Measurements from ENCODE around the gene PM20D1. TPM values are rescaled to one million over a fixed set of nuclear protein-coding genes. Genes with fewer than 3 reads are reported as not detected.

The PM20D1 gene
- total and polyA plus RNA-seq, 2 donors from 2014 or later: 0.69 to 1.6 TPM

- TF ChIP-seq CTCF (IDR thresholded peaks at IDR 0.05; ENCODE audit: borderline replicate concordance, extremely low read depth, insufficient read depth): peak; percentile 10
- intact Hi-C loops (cut with DNase I): no loop called here
- Histone ChIP-seq H3K27me3 (ENCODE audit: control insufficient read depth, insufficient read depth, low read length) (no peaks in the 10 kb centered on the region), H3K9me3 (ENCODE audit: control insufficient read depth in 2 of 3, insufficient read depth in 1 of 3, low read length in 3 of 3) (no peaks in the 10 kb centered on the region), H3K36me3 (ENCODE audit: control insufficient read depth in 2 of 3, insufficient read depth in 3 of 3, low read length in 3 of 3) (peaks cover 0 to 4% (median 0%) of the 10 kb centered on the region in 3 donors), H3K27ac (ENCODE audit: low read depth in 2 of 2, low read length in 2 of 2) (no peak overlapping the region), H3K9ac (ENCODE audit: low read length in 3 of 3) (peak overlapping the region in 1 of 3 donors; percentile 26), H3K4me3 (ENCODE audit: low read length in 3 of 3) (peak overlapping the region in 1 of 3 donors; percentile 92), H3K4me1 (ENCODE audit: control insufficient read depth in 2 of 3, insufficient read depth in 2 of 3, low read depth in 1 of 3, low read length in 3 of 3) (peaks cover 0 to 33% (median 24%) of the 10 kb centered on the region in 3 donors)
- no peak for FAIRE-seq
- peak in 1 of 5 donors; percentile 34 for DNase-seq
These were observed 39.3 kb downstream of the PM20D1 start for GRCh38 chr1:205810448-205811157.

- DNase-seq (no peak), FAIRE-seq (no peak)
- peak overlapping the region in 1 of 3 donors; percentile 92 for H3K4me3 ChIP-seq (ENCODE audit: low read length in 3 of 3)
- H3K9ac ChIP-seq (ENCODE audit: low read length in 3 of 3): no peak overlapping the region
- H3K27ac ChIP-seq (ENCODE audit: low read depth in 2 of 2, low read length in 2 of 2): no peak overlapping the region
- H3K4me1 ChIP-seq (ENCODE audit: control insufficient read depth in 2 of 3, insufficient read depth in 2 of 3, low read depth in 1 of 3, low read length in 3 of 3): peaks cover 0 to 36% (median 24%) of the 10 kb centered on the region in 3 donors
- no peak for TF ChIP-seq CTCF (IDR thresholded peaks at IDR 0.05; ENCODE audit: borderline replicate concordance, extremely low read depth, insufficient read depth)
- peaks cover 0 to 4% (median 0%) of the 10 kb centered on the region in 3 donors for H3K36me3 ChIP-seq (ENCODE audit: control insufficient read depth in 2 of 3, insufficient read depth in 3 of 3, low read length in 3 of 3)
- H3K27me3 ChIP-seq (ENCODE audit: control insufficient read depth, insufficient read depth, low read length): no peaks in the 10 kb centered on the region
- intact Hi-C loops (cut with DNase I): no loop called here
- H3K9me3 ChIP-seq (ENCODE audit: control insufficient read depth in 2 of 3, insufficient read depth in 1 of 3, low read length in 3 of 3): no peaks in the 10 kb centered on the region
These were observed 40.0 kb downstream of the PM20D1 start for GRCh38 chr1:205809942-205810345.

GRCh38 chr1:205809469-205809868, 40.5 kb downstream of the PM20D1 start:
- H3K27me3 ChIP-seq (ENCODE audit: control insufficient read depth, insufficient read depth, low read length): no peaks in the 10 kb centered on the region
- H3K27ac ChIP-seq (ENCODE audit: low read depth in 2 of 2, low read length in 2 of 2): no peak overlapping the region
- TF ChIP-seq CTCF (IDR thresholded peaks at IDR 0.05; ENCODE audit: borderline replicate concordance, extremely low read depth, insufficient read depth): no peak
- peaks cover 0 to 4% (median 0%) of the 10 kb centered on the region in 3 donors for H3K36me3 ChIP-seq (ENCODE audit: control insufficient read depth in 2 of 3, insufficient read depth in 3 of 3, low read length in 3 of 3)
- peak overlapping the region in 2 of 3 donors; percentile 28 to 92 for H3K4me3 ChIP-seq (ENCODE audit: low read length in 3 of 3)
- no peaks in the 10 kb centered on the region for H3K9me3 ChIP-seq (ENCODE audit: control insufficient read depth in 2 of 3, insufficient read depth in 1 of 3, low read length in 3 of 3)
- H3K4me1 ChIP-seq (ENCODE audit: control insufficient read depth in 2 of 3, insufficient read depth in 2 of 3, low read depth in 1 of 3, low read length in 3 of 3): peaks cover 0 to 36% (median 24%) of the 10 kb centered on the region in 3 donors
- peak overlapping the region in 1 of 3 donors; percentile 38 for H3K9ac ChIP-seq (ENCODE audit: low read length in 3 of 3)
- DNase-seq (no peak), FAIRE-seq (no peak)
- intact Hi-C loops (cut with DNase I): no loop called here

Measured in kidney (tissue), 14 donors.